GM10266 (cell line): Measurements from ENCODE around the gene FKBP9.

Experiments
- DNase-seq: peaks from one replicate; pipeline ENCODE4 v3.0.0; 2012; ENCODE audit errors: extremely low spot score
- TF ChIP-seq, protein P1 (sequence below): IDR thresholded peaks from 2 replicates; pipeline ENCODE4 v1.5.1; 2012; ENCODE audit warnings: mild to moderate bottlenecking, low read depth; ENCODE audit not compliant: control insufficient read depth, insufficient read depth; ENCODE audit errors: missing control alignments

Gene FKBP9

GRCh38 chr7:32941681-32942414, 15.4 kb upstream of the FKBP9 start:
- no peak for DNase-seq
- TF ChIP-seq, protein P1, sequence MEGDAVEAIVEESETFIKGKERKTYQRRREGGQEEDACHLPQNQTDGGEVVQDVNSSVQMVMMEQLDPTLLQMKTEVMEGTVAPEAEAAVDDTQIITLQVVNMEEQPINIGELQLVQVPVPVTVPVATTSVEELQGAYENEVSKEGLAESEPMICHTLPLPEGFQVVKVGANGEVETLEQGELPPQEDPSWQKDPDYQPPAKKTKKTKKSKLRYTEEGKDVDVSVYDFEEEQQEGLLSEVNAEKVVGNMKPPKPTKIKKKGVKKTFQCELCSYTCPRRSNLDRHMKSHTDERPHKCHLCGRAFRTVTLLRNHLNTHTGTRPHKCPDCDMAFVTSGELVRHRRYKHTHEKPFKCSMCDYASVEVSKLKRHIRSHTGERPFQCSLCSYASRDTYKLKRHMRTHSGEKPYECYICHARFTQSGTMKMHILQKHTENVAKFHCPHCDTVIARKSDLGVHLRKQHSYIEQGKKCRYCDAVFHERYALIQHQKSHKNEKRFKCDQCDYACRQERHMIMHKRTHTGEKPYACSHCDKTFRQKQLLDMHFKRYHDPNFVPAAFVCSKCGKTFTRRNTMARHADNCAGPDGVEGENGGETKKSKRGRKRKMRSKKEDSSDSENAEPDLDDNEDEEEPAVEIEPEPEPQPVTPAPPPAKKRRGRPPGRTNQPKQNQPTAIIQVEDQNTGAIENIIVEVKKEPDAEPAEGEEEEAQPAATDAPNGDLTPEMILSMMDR: no peak

DNA sequence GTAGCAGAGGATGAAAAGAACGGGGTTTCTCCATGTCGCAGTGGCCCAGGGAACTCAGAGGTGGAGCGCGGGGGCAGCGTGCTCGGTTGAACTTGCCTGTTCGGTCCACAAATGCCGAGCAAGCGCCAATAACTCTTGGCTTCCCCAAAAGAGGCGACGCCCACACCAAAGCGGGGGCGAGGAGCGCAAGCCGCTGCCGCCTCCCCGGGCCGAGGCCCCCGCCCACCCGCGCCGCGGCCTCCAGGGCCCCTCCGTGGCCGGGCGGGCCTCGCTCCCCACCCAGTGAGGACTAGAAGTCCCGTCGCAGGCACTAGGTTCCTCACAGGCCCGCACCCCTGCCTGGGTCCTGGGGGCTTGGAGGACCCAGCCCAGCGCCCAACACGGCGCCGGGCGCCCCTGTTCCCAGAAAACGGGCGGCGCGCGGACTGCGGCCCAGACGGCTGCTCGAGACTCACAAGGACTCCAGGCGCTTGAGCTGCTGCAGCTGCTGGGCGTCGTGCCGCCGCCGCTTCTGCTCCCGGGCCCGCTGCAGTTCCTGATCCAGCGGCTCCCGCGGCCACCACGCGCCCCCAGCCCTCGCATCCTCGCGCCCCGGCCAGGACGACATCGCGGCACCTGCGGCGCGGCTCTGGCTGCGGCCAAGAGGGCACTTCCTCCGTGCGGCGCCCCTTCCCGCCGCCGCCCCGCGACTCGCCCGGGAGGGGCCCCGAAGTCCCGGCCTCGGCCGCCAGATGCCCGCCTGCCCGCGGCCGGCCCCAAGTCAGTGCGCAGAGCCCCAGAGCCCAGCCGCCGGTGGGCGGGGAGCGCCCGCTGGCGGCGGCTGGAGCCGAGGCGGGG, 14.6 kb upstream of the FKBP9 start:
- DNase-seq: peak; percentile 91
- TF ChIP-seq, protein P1: peak; percentile 75

- TF ChIP-seq, protein P1: no peak
- no peak for DNase-seq
Measured at GRCh38 chr7:32943252-32944030, 13.8 kb upstream of the FKBP9 start.

GRCh38 chr7:32947420-32947983, 9.7 kb upstream of the FKBP9 start:
- TF ChIP-seq, protein P1: no peak
- no peak for DNase-seq

GRCh38 chr7:32948202-32948601, 9.0 kb upstream of the FKBP9 start:
- DNase-seq: no peak
- TF ChIP-seq, protein P1: no peak

- TF ChIP-seq, protein P1: no peak
- no peak for DNase-seq
Measured at GRCh38 chr7:32952876-32953275, 4.4 kb upstream of the FKBP9 start.
